Tibial nerve (tissue), 4 donors: ENCODE data around the gene CASP1. TPM values are rescaled to one million over a fixed set of nuclear protein-coding genes. Genes with fewer than 3 reads are reported as not detected.

Experiments
- DNase-seq, 2 donors: peaks; one replicate each; pipeline ENCODE4 v3.0.0-alpha.2; 2019; ENCODE audit warnings: low spot score in 2 of 2
- H3K27ac ChIP-seq, 4 donors: fragments of 200-600 bp; sonication (generic) in 3 of 4; one replicate each; pipeline ENCODE4 v1.5.1; 2017 to 2019; ENCODE audit warnings: mild to moderate bottlenecking in 1 of 4
- H3K27me3 ChIP-seq, 2 donors: fragments of 200-600 bp; sonication (generic) in 1 of 2; one replicate each; pipeline versions ENCODE4 v1.5.1 to v1.6.0; 2017 to 2019
- H3K36me3 ChIP-seq, 3 donors: fragments of 200-600 bp; sonication (generic); one replicate each; pipeline ENCODE4 v1.5.1; 2018 to 2019
- H3K4me1 ChIP-seq, 4 donors: fragments of 200-600 bp; sonication (generic) in 3 of 4; one replicate each; pipeline ENCODE4 v1.5.1; 2017 to 2019
- H3K4me3 ChIP-seq, 4 donors: fragments of 200-600 bp; sonication (generic) in 3 of 4; one replicate each; pipeline ENCODE4 v1.5.1; 2017 to 2019; ENCODE audit warnings: mild to moderate bottlenecking in 1 of 4, moderate library complexity in 1 of 4
- H3K9me3 ChIP-seq, 4 donors: fragments of 200-600 bp; sonication (generic) in 3 of 4; one replicate each; pipeline ENCODE4 v1.5.1; 2017 to 2019
- CTCF ChIP-seq, 5 experiments: fragments of 200-600 bp in 3 of 5; fragments of 450-650 bp in 2 of 5; sonication (generic) in 3 of 5; IDR thresholded peaks; one replicate each; pipeline ENCODE4 v1.5.1; 2016 to 2019; ENCODE audit warnings: antibody characterized with exemption in 5 of 5, mild to moderate bottlenecking in 3 of 5, moderate library complexity in 2 of 5
- EP300 ChIP-seq, 2 donors: sonication (generic); formaldehyde crosslinking; IDR thresholded peaks; one replicate each; pipeline ENCODE4 v1.6.1; 2017; ENCODE audit warnings: antibody characterized with exemption in 2 of 2, mild to moderate bottlenecking in 1 of 2
- POLR2A ChIP-seq, 2 donors: fragments of 450-650 bp; IDR thresholded peaks; one replicate each; pipeline ENCODE4 v1.6.1; 2017; ENCODE audit warnings: antibody characterized with exemption in 2 of 2, mild to moderate bottlenecking in 2 of 2, moderate library complexity in 2 of 2
- WGBS, 2 donors: methylation state at CpG; one replicate each; pipeline ENCODE4 v1.1.5; 2018; 5-methylcytosine and 5-hydroxymethylcytosine counted together
- total RNA-seq, 4 donors: library from RNA; depleted of rRNA; stranded (reverse); fragments of >200 nt; gene quantifications; one replicate each; pipeline ENCODE4 v1.1.0, GENCODE V29; 2016

Gene CASP1
- total RNA-seq, 4 donors from 2014 or later = 8.5 to 15.0 (median 8.9) TPM

GRCh38 chr11:105000797-105001196 lies 34.1 kb downstream of the CASP1 start:
- Histone ChIP-seq H3K36me3 (no peaks in the 10 kb centered on the region), H3K9me3 (no peaks in the 10 kb centered on the region), H3K4me1 (peaks cover 0 to 5% (median 0%) of the 10 kb centered on the region in 4 donors), H3K27me3 (no peaks in the 10 kb centered on the region), H3K27ac (no peak overlapping the region), H3K4me3 (no peak overlapping the region)
- TF ChIP-seq CTCF (IDR thresholded peaks at IDR 0.05) (peak; percentile 21 to 57 (median 24)), EP300 (IDR thresholded peaks at IDR 0.05) (no peak), POLR2A (IDR thresholded peaks at IDR 0.05) (no peak)
- DNase-seq = no peak
- 72 to 79% methylated on average over 7 of the region's 7 CpGs for WGBS, 2 donors

DNA sequence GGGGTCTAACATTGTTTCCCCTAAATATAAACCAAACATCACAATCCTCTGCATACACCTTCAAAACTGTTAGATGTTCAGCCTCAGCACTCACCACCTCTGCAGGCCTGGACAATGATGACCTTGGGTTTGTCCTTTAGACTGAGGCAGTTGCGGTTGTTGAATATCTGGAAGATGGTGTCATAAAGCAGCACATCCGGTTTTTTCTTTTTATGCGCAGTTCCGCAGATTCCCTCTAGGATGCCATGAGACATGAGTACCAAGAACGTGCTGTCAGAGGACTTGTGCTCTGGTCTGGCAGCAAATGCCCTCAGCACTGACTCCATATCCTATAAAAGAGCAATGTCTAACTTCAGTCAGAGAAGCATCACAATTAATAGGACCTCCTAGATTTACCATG lies 34.8 kb downstream of the CASP1 start:
- H3K4me1 ChIP-seq = peaks cover 0 to 5% (median 0%) of the 10 kb centered on the region in 4 donors
- no peak overlapping the region for H3K27ac ChIP-seq
- no peaks in the 10 kb centered on the region for H3K36me3 ChIP-seq
- 86 to 91% methylated on average over 5 of the region's 5 CpGs for WGBS, 2 donors
- TF ChIP-seq EP300 (IDR thresholded peaks at IDR 0.05) (no peak), CTCF (IDR thresholded peaks at IDR 0.05) (no peak), POLR2A (IDR thresholded peaks at IDR 0.05) (no peak)
- no peak for DNase-seq
- H3K27me3 ChIP-seq = no peaks in the 10 kb centered on the region
- H3K9me3 ChIP-seq = no peaks in the 10 kb centered on the region
- no peak overlapping the region for H3K4me3 ChIP-seq

DNA sequence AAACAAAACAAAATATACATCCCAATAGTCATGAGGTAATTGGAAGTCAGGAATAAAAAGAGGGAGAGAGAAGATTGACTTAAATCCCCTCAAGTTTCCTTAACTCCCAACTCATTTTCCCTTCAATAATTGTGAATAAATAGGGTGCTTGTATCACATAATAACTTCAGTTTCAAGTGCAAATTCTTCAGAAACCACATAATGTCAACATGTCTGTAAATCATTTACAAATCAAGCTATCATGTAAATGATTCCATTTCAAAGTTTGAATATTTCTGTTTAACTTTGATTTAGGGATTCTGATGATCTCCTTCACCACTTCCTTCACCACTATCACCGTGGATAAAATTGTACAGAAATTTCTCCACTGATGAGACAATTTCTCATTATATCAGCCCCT lies 35.2 kb downstream of the CASP1 start:
- TF ChIP-seq CTCF (IDR thresholded peaks at IDR 0.05) = no peak
- no peak for TF ChIP-seq POLR2A (IDR thresholded peaks at IDR 0.05)
- no peak for TF ChIP-seq EP300 (IDR thresholded peaks at IDR 0.05)
- no peaks in the 10 kb centered on the region for H3K27me3 ChIP-seq
- 44 to 51% methylated on average over 1 of the region's 1 CpG for WGBS, 2 donors
- H3K4me3 ChIP-seq = no peak overlapping the region
- H3K4me1 ChIP-seq = peaks cover 0 to under 1% (median 0%) of the 10 kb centered on the region in 4 donors
- no peaks in the 10 kb centered on the region for H3K9me3 ChIP-seq
- H3K36me3 ChIP-seq = no peaks in the 10 kb centered on the region
- no peak overlapping the region for H3K27ac ChIP-seq
- DNase-seq = no peak

- TF ChIP-seq CTCF (IDR thresholded peaks at IDR 0.05) (peak in 1 of 5 experiments; percentile 5), POLR2A (IDR thresholded peaks at IDR 0.05) (no peak), EP300 (IDR thresholded peaks at IDR 0.05) (no peak)
- 80 to 84% methylated on average over 6 of the region's 6 CpGs for WGBS, 2 donors
These were observed 37.7 kb downstream of the CASP1 start for GRCh38 chr11:104997288-104997687.

GRCh38 chr11:104995001-104995408 lies 39.9 kb downstream of the CASP1 start:
- no peak overlapping the region for H3K4me3 ChIP-seq
- no peak for DNase-seq
- H3K36me3 ChIP-seq = no peaks in the 10 kb centered on the region
- TF ChIP-seq EP300 (IDR thresholded peaks at IDR 0.05) = no peak
- H3K9me3 ChIP-seq = no peaks in the 10 kb centered on the region
- no peaks in the 10 kb centered on the region for H3K27me3 ChIP-seq
- no peaks in the 10 kb centered on the region for H3K4me1 ChIP-seq
- H3K27ac ChIP-seq = no peak overlapping the region
- 64 to 67% methylated on average over 2 of the region's 2 CpGs for WGBS, 2 donors

More at GRCh38 chr11:104997288-104997687, 37.7 kb downstream of the CASP1 start:
- no peak for DNase-seq
- Histone ChIP-seq H3K27ac (no peak overlapping the region), H3K9me3 (no peaks in the 10 kb centered on the region), H3K4me1 (no peaks in the 10 kb centered on the region), H3K36me3 (no peaks in the 10 kb centered on the region), H3K4me3 (no peak overlapping the region), H3K27me3 (no peaks in the 10 kb centered on the region)

DNA sequence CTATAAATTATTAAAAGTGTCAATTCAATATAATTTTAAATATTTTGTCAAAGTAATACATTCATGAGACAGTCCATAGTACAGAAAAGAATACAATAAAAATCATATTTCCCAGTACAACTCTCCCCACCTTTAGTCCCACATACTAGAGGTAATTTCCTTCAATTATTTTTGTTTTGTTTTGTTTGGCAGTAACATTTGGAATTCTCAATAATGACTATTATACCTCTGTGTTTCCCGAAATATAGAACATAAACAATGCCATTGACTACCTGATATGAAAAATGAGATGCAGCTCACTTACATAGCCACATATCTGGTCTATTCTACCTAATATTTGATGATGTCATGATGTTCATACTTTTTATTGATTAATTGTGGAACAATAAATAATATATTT lies 42.2 kb downstream of the CASP1 start:
- Histone ChIP-seq H3K4me1 (no peaks in the 10 kb centered on the region), H3K9me3 (peaks cover 0 to 10% (median 3%) of the 10 kb centered on the region in 4 donors), H3K4me3 (no peak overlapping the region), H3K27ac (no peak overlapping the region), H3K36me3 (no peaks in the 10 kb centered on the region), H3K27me3 (no peaks in the 10 kb centered on the region)
- WGBS, 2 donors = 39 to 61% methylated on average over 1 of the region's 1 CpG
- TF ChIP-seq EP300 (IDR thresholded peaks at IDR 0.05) (no peak), CTCF (IDR thresholded peaks at IDR 0.05) (no peak), POLR2A (IDR thresholded peaks at IDR 0.05) (no peak)
- DNase-seq = no peak
